Fibroblast of peridontal ligament (primary cell): ENCODE results near the gene FZD2.
"Not testable (repeated sequence)": the region's sequence is repeated elsewhere in the genome, so short reads cannot be mapped to it uniquely, and the experiment has no call there.

ENCODE experiments used
- DNase-seq: peaks from one replicate; pipeline ENCODE4 v3.0.0-alpha.2; 2010; ENCODE audit errors: extremely low read depth

Gene FZD2

GRCh38 chr17:44556832-44557606 lies at the start of gene FZD2:
FZD2 (plus strand) TSS chr17:44557484; CDS start chr17:44557689, 205 bp downstream.
- DNase-seq: peak; percentile 99

- DNase-seq: peak; percentile 20
Measured at GRCh38 chr17:44511241-44512134, 45.8 kb upstream of the FZD2 start.

GRCh38 chr17:44518032-44518431 lies 39.3 kb upstream of the FZD2 start:
- peak; percentile 41 for DNase-seq

- DNase-seq: peak; percentile 55
Measured at GRCh38 chr17:44522883-44523671, 34.2 kb upstream of the FZD2 start.

GRCh38 chr17:44523672-44523972 lies 33.7 kb upstream of the FZD2 start:
- no peak for DNase-seq

GRCh38 chr17:44527102-44527501 lies 30.2 kb upstream of the FZD2 start:
- no peak for DNase-seq

GRCh38 chr17:44527954-44528353 lies 29.3 kb upstream of the FZD2 start:
- no peak for DNase-seq

- no peak for DNase-seq
Measured at GRCh38 chr17:44529864-44530263, 27.4 kb upstream of the FZD2 start.

- no peak for DNase-seq
Measured at GRCh38 chr17:44530896-44531418, 26.3 kb upstream of the FZD2 start.

GRCh38 chr17:44533533-44534246 lies 23.6 kb upstream of the FZD2 start:
- peak; percentile 91 for DNase-seq

- peak; percentile 44 for DNase-seq
Measured at GRCh38 chr17:44536090-44536953, 21.0 kb upstream of the FZD2 start.

GRCh38 chr17:44537922-44538321 lies 19.4 kb upstream of the FZD2 start:
- DNase-seq: not testable (repeated sequence)

- DNase-seq: no peak
Measured at GRCh38 chr17:44539673-44540072, 17.6 kb upstream of the FZD2 start.

- no peak for DNase-seq
Measured at GRCh38 chr17:44540246-44541084, 16.8 kb upstream of the FZD2 start.

GRCh38 chr17:44541884-44542581 lies 15.3 kb upstream of the FZD2 start:
- no peak for DNase-seq

GRCh38 chr17:44543213-44543904 lies 13.9 kb upstream of the FZD2 start:
- DNase-seq: peak; percentile 86

- no peak for DNase-seq
Measured at GRCh38 chr17:44543905-44544523, 13.3 kb upstream of the FZD2 start.
